ENCODE results near the gene MIDN. TPM values are rescaled to one million over a fixed set of nuclear protein-coding genes. Genes with fewer than 3 reads are reported as not detected.

The MIDN gene
- total RNA-seq, 1 donor from 2014 or later = 60.5 TPM

DNA sequence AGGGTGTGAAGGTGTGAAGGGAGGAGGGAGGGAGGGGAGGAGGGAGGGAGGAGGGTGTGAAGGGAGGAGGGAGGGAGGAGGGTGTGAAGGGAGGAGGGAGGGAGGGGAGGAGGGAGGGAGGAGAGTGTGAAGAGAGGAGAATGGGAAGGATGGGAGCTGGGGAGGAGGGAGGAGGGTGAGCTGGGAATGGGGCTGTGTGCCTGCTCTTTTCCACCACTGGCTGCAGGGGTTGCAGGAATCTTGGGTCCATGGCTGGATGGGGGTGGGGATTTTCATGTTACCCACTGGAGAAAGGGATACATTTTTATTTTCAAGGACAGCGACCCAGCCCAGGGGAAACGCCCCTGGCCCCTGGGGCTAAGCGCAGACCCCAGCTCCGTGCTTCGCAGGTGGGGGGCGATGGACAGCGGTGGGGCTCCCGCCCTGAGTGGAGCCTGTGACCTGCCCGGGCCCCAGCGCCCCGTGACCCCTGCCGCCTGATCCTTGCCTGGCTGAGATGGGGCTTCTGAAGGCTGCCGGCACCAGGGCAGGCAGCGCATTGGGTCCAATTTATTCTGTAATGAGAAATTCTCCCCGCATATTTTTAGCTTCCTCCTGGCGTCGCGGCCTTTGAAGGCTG is 34.3 kb downstream of the MIDN start:
- H3K9me3 ChIP-seq (replicated peaks) = no peaks in the 10 kb centered on the region
- no peak overlapping the region for H3K4me3 ChIP-seq
- H3K36me3 ChIP-seq = peaks cover 9% of the 10 kb centered on the region
- no peak for DNase-seq
- intact Hi-C loops (cut with micrococcal nuclease) = no loop called here
- peaks cover 46% of the 10 kb centered on the region for H3K27me3 ChIP-seq (ENCODE audit: low read depth)
- H3K4me1 ChIP-seq = peaks cover 20% of the 10 kb centered on the region
- TF ChIP-seq, protein P1, sequence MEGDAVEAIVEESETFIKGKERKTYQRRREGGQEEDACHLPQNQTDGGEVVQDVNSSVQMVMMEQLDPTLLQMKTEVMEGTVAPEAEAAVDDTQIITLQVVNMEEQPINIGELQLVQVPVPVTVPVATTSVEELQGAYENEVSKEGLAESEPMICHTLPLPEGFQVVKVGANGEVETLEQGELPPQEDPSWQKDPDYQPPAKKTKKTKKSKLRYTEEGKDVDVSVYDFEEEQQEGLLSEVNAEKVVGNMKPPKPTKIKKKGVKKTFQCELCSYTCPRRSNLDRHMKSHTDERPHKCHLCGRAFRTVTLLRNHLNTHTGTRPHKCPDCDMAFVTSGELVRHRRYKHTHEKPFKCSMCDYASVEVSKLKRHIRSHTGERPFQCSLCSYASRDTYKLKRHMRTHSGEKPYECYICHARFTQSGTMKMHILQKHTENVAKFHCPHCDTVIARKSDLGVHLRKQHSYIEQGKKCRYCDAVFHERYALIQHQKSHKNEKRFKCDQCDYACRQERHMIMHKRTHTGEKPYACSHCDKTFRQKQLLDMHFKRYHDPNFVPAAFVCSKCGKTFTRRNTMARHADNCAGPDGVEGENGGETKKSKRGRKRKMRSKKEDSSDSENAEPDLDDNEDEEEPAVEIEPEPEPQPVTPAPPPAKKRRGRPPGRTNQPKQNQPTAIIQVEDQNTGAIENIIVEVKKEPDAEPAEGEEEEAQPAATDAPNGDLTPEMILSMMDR (IDR thresholded peaks at IDR 0.05; ENCODE audit: borderline replicate concordance) = no peak
- no peak overlapping the region for H3K27ac ChIP-seq (replicated peaks)

DNA sequence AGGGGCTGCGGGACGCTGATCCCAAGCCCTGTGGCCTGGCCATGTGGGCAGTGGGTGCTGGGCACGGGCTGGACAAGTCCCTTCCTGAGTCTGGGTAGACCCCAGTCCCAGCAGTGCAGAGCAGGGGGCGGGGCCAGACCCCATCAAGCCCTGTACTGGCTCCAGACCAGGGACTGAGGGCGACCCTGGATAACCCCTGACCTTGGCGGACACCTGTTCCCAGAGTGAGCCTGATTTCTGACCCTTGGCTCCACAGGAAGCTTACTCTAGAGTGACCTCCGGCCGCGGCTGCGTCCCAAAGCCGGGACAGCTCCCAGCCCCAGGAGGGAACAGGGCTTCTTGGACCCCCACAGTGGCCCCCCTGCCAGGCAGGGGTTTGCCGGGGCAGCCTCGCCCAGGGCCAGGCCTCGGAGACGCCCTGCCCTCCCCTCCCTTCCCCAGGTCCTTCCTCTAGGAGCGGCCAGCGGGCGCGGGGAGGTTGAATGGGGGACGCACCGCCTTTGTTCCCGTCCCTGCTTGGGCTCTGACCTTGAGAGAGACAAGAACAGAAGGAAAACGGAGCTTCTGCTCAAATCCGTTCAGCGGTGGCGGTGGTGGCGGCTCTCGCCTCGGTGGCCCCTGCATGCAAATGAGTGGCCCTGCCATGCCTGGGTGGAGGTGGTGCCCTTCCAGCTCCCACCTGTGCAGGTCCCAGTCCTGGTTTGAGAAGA is 35.0 kb downstream of the MIDN start:
- no peak for DNase-seq
- H3K4me1 ChIP-seq = peaks cover 20% of the 10 kb centered on the region
- TF ChIP-seq, protein P1 (IDR thresholded peaks at IDR 0.05; ENCODE audit: borderline replicate concordance) = no peak
- intact Hi-C loops (cut with micrococcal nuclease) = no loop called here
- H3K36me3 ChIP-seq = peaks cover 9% of the 10 kb centered on the region
- H3K27ac ChIP-seq (replicated peaks) = no peak overlapping the region
- H3K27me3 ChIP-seq (ENCODE audit: low read depth) = peaks cover 53% of the 10 kb centered on the region
- no peaks in the 10 kb centered on the region for H3K9me3 ChIP-seq (replicated peaks)
- H3K4me3 ChIP-seq = no peak overlapping the region

DNA sequence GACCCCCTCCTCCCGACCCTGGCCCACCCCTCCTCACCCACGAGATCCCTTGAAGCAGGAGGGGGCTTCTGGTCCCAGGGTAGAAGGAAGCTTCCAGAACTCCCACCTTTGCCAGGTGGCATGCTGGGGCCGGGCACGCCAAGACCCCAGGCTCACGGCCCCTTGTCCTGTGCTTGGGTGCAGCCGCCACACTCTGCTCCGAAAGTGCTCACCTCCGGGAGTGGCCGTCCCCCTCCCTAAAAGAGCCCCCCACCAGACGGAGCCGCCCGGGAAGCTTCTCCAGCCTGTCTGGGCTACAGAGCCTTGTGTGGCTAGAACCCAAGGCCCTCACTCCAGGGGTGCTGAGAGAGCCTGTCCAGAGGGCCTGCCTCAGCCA is 35.5 kb downstream of the MIDN start:
- H3K4me1 ChIP-seq = peaks cover 20% of the 10 kb centered on the region
- TF ChIP-seq, protein P1 (IDR thresholded peaks at IDR 0.05; ENCODE audit: borderline replicate concordance) = no peak
- intact Hi-C loops (cut with micrococcal nuclease) = no loop called here
- H3K27me3 ChIP-seq (ENCODE audit: low read depth) = peaks cover 58% of the 10 kb centered on the region
- no peak overlapping the region for H3K4me3 ChIP-seq
- peaks cover 6% of the 10 kb centered on the region for H3K36me3 ChIP-seq
- DNase-seq = no peak
- no peaks in the 10 kb centered on the region for H3K9me3 ChIP-seq (replicated peaks)
- no peak overlapping the region for H3K27ac ChIP-seq (replicated peaks)

DNA sequence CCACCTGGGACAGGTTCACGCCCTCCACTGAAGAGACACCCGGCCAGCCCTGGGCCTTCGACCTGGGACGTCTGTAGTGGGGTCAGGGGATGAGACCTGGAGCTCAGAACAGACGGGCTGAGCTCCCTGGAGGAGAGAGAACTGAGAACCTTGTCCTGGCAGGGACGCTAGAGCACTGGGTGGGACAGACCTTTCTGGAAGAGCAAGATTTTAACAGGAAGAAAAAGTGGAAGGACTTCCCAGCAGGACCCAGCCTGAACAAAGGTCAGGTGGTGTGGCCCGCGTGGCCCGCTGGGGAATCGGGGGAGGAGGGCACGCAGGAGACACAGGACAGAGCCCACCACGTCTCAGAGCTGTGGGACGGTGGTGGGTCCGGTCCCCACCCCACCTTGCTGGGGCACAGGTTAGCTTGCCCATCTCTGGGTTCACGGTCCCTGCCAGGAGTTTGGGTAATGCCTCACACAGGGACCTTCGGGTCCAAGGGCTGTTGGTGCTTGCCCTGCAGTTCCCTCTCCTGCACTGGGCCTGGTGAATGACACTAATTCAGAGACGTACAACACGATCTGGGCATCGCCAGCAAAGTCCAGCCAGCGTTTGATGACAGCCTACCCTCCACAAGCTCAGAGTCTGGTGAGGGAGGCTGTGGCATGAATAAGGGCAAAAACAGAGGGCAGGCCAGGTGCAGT is 36.1 kb downstream of the MIDN start:
- intact Hi-C loops (cut with micrococcal nuclease) = no loop called here
- Histone ChIP-seq H3K27me3 (ENCODE audit: low read depth) (peaks cover 64% of the 10 kb centered on the region), H3K4me1 (peaks cover 19% of the 10 kb centered on the region), H3K4me3 (no peak overlapping the region), H3K27ac (replicated peaks) (no peak overlapping the region), H3K9me3 (replicated peaks) (no peaks in the 10 kb centered on the region), H3K36me3 (peaks cover under 1% of the 10 kb centered on the region)
- DNase-seq = no peak
- TF ChIP-seq, protein P1 (IDR thresholded peaks at IDR 0.05; ENCODE audit: borderline replicate concordance) = no peak

DNA sequence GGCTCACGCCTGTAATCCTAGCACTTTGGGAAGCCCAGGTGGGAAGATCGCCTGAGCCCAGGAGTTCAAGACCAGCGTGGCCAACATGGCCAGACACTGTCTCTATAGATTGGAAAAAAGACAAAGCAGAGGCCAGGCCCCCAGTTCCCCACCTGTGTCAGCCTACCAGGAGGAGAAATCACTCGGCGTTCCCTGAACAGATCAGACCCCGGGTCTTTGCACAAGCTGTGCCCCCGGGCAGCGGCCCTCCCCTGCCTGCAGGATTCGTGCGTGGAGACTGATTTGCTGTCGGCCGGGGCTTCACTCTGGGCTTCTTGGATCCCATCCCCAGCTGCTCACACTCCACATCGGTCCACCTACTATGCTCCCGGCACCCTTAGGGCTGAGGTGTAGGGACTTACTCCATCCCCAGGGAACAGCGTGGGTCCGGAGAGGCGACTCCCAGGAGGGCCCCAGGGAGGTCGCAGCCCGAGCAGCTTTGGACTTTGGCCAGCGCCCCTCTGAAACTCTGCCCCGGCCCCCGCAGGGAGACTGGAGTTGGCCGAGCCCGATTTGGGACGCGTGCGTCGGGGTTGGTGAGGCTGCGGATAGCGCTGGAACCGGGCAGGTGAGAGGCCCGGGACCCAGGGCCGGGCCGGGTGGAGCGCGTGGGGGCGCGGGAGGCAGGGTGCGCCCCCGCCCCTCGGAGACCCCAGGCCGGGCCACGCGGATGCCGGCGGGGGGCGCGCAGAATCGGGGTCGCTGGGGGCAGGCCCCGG is 36.8 kb downstream of the MIDN start:
- DNase-seq = no peak
- intact Hi-C loops (cut with micrococcal nuclease) = no loop called here
- Histone ChIP-seq H3K27me3 (ENCODE audit: low read depth) (peaks cover 71% of the 10 kb centered on the region), H3K4me1 (peaks cover 12% of the 10 kb centered on the region), H3K4me3 (no peak overlapping the region), H3K9me3 (replicated peaks) (no peaks in the 10 kb centered on the region), H3K36me3 (no peaks in the 10 kb centered on the region), H3K27ac (replicated peaks) (no peak overlapping the region)
- TF ChIP-seq, protein P1 (IDR thresholded peaks at IDR 0.05; ENCODE audit: borderline replicate concordance) = no peak
